ENCODE data around the gene TRAPPC2L.
"Not testable (repeated sequence)": the region's sequence is repeated elsewhere in the genome, so short reads cannot be mapped to it uniquely, and the experiment has no call there.

The TRAPPC2L gene

DNA sequence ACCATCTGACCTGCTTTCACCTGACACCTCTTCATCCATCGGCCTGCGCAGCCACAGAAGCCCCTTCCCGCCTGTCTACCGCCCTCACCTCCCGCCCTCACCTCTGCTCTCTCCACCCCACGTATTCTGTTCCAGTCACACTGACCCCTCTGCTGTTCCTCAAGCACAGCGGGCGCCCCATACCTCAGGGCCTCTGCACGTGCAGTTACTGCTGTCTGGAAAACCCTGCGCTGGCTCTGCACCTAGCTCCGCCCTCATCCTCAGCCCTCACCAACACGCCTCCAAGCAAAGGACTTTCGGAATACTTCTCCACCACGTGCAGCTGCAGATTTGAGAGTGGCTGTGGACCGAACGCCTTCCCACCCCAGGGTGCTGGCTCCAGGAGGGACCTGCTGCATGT, 34.2 kb downstream of the TRAPPC2L start:
- DNase-seq (ENCODE audit: low spot score): no peak

DNA sequence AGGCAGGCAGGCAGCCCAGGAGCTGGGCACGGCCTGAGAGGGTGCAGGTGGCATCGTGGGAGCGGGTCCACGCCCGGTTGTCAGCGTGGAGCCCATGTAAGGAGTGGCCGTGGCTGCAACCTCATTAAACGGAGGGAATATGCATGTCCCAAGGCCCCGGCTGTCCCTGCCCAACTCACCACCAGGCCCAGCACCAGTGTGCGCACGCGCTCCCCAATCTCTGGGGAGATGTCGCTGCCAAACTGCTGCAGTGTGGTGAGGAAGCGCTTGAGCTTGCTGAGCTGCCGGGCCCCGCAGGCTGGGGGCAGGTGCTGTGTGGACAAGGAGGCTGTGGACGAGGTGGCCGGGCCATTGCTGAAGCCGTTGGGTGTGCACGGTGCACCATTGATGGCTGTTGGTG, 35.1 kb downstream of the TRAPPC2L start:
- no peak for DNase-seq (ENCODE audit: low spot score)

GRCh38 chr16:88893127-88893968, 36.4 kb downstream of the TRAPPC2L start:
- DNase-seq (ENCODE audit: low spot score): no peak

GRCh38 chr16:88894266-88894665, 37.3 kb downstream of the TRAPPC2L start:
- not testable (repeated sequence) for DNase-seq (ENCODE audit: low spot score)

DNA sequence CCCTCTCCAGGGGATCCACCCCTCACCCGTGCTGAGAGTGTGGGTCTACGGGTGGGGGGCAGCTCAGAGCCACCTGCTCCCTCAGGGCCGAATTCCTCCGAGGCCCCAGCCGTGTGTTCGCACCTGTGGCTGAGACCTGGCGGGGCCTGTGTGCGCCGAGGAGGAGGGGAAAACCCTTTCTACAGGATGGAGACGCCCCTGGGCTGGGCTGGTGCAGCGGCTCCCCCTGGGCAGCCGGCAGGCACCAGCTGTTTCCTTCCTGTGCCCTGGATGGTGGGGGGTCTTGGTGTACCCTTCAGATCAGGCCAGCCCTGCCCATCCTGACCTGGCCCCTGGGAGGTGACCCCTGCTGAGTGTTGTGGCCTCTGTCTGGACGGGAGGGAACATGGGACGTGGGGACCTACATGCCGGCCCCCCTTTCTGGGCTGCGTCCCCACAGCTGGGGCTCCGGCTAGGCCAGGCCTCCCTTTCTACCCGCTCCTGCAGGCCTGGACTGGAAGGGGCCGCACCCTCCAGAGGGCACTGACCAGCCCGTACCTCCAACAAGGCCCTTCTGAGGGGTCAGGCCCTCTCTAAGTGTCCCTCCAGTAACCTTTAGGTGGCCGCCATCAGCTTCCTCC, 37.9 kb downstream of the TRAPPC2L start:
- DNase-seq (ENCODE audit: low spot score): no peak

DNA sequence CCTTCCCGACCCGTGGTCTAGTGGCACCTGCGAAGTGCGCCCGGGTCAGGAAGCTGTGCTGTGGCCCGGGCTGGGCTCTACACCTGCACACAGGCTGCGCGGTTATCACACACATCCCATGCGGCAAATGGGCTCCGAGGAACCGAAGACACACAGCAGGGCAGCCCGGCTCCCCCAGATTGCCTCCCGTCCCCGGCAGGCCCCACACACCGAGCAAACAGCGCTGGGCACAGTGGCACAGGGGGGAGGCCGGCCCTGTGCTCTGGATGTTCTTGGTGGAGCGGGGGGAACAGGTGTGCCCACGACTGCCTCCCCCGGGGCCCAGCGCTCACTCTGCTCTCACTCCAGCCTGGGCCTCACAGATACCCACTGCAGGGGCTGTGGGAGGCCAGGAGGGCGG, 38.4 kb downstream of the TRAPPC2L start:
- no peak for DNase-seq (ENCODE audit: low spot score)

DNA sequence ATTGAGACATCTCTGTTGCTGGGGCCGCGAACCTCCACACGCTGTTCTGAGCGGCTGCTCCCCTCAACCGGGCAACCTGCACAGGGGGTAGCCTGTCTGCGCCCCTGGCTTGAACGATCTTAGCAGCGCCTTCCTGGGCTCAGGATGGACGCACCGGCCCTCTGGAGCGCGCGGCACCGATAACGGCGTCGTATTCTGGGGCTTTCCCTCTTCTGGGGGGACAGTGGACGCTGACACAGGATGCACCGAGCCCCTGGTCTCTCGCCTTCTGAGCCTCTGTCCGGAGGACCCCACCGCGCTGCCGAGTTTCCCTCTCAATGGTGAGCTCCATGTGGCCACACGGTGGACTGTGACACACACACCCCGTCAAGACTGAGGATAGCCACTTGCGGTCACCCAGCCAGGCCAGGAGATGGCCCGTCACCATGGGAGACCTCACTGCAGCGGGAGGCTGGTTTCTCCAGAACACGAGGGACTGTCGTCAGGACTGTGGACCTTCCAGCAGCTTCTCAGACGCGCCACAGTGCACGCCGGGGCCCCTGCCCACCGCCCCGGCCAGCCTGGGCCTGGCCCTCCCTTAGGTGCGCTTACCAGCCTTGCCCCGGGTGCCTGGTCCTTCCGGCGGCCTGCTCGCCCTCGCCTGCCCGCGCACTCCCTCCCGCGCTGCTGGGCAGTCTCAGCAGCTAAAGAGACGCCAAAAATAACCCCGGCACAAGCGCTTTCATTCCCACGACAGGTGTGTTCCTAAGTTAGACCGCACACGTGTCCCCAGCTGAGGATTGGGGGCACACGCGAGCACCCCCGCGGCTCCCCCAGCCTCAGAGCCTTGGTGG, 39.5 kb downstream of the TRAPPC2L start:
- DNase-seq (ENCODE audit: low spot score): no peak

DNA sequence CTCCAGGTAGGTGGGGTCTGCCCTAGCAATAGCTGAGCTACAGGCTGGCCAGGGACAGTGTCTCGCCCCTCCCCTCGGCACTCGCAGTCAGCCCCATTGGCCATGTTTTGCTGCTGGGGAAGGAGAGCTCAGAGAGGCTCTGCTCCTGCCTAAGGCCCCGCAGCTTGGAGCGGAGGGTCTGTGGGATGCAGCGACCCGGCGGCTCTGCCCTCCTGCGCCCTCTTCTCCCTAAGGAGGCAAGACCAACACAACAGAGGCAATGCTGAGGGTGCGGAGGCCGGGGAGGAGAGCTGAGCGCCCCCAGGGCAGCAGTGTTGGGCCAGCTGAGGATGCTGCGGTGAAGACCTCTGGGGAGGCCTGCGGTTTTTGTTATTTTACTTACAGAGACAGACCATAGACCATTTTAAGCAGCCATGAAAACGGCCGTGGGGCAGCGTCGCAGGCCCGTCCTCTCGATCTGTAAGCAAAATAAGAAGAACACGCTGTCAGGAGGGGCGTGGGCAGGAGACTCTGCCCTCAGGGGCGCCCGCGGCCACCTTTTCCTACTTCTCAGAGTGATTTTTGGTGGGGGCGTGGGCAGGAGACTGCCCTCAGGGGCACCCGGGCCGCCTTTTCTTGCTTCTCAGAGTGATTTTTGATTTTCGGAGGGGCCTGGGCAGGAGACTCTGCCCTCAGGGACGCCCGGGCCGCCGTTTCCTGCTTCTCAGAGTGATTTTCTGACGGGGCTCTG, 40.9 kb downstream of the TRAPPC2L start:
- no peak for DNase-seq (ENCODE audit: low spot score)

GRCh38 chr16:88899901-88900661, 43.2 kb downstream of the TRAPPC2L start:
- peak; percentile 59 for DNase-seq (ENCODE audit: low spot score)

- peak; percentile 59 for DNase-seq (ENCODE audit: low spot score)
Measured at GRCh38 chr16:88900662-88901052, 43.7 kb downstream of the TRAPPC2L start.

- no peak for DNase-seq (ENCODE audit: low spot score)
Measured at GRCh38 chr16:88901718-88902337, 44.9 kb downstream of the TRAPPC2L start.

DNA sequence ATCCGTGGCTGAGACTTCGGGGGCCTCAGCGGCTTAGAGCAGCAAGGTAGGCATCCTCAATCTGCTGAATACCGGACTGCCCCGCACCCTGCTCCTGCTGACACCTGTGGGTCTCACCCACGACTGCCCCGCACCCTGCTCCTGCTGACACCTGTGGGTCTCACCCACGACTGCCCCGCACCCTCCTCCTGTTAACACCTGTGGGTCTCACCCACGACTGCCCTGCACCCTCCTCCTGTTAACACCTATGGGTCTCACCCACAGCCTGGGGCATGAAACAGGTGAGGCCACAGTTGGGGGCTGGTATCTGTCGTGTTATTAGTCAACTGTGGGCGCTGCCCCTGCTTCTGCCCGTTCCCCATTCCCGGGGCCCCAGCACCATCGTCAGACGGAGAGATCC, 45.8 kb downstream of the TRAPPC2L start:
- DNase-seq (ENCODE audit: low spot score): no peak

DNA sequence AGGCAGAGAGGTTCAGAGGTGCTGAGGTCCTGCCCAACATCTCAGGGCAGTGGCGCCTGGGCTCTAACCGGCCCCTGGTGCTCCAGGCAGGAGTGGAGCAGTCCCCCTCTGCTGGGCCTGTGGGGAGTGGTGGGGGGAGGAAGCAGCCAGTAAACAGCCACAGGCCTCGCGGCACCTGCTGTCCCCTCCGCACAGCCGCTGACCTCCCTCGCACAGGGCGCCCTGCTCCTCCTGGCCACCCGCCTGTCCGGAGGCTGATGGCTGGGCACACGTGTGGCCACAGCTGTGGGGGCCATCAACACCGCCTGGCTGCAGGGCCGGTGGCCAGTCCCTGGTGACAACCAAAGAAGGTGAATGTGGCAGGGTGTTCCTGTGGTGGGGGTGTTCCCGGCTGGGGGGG, 46.3 kb downstream of the TRAPPC2L start:
- DNase-seq (ENCODE audit: low spot score): no peak

- no peak for DNase-seq (ENCODE audit: low spot score)
Measured at GRCh38 chr16:88904676-88905365, 47.9 kb downstream of the TRAPPC2L start.

- no peak for DNase-seq (ENCODE audit: low spot score)
Measured at GRCh38 chr16:88905563-88905962, 48.6 kb downstream of the TRAPPC2L start.

- DNase-seq (ENCODE audit: low spot score): no peak
Measured at GRCh38 chr16:88906020-88906419, 49.1 kb downstream of the TRAPPC2L start.

GRCh38 chr16:88906535-88907105, 49.7 kb downstream of the TRAPPC2L start:
- no peak for DNase-seq (ENCODE audit: low spot score)

DNA sequence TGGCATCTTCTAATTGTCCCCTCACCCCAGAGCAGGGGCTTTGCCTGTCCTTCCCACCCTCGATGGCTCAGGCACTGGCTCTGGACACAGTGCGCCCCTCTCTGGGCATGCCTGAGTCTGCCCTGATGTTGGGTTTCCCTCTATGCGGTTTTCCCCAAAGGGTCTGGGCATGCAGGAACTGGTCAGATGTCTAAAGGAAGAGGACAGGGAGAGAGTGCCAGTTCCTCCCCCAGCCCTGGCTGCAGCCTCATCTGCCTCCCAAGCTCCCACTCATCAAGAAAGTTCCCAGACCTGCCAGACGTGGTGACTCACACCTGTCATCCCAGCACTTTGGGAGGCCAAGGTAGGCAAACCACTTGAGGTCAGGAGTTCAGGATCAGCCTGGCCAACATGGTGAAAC, 50.8 kb downstream of the TRAPPC2L start:
- no peak for DNase-seq (ENCODE audit: low spot score)

DNA sequence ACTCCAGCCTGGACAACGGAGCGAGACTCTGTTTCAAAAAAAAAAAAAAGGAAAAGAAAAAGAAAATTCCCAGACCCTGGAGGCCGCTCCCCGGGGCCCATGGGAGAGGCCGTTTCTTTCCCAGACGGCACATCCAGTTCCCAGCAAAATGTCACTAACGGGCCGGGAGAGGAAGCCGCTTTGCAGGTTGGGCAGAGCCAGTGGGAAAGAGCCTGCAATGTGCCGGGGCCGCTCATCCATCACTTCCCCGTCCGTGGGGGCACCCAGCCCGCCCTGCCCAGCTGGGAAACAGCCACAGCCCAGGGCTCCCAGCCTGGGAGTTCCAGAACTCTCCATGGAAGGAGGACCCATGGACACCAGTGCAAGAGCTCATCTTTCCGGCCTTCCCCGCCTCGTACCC, 51.4 kb downstream of the TRAPPC2L start:
- no peak for DNase-seq (ENCODE audit: low spot score)

Measured in cerebellar cortex (tissue), 1 donor.